ENCODE measurements around the gene TUBG2.

TUBG2 gene

DNA sequence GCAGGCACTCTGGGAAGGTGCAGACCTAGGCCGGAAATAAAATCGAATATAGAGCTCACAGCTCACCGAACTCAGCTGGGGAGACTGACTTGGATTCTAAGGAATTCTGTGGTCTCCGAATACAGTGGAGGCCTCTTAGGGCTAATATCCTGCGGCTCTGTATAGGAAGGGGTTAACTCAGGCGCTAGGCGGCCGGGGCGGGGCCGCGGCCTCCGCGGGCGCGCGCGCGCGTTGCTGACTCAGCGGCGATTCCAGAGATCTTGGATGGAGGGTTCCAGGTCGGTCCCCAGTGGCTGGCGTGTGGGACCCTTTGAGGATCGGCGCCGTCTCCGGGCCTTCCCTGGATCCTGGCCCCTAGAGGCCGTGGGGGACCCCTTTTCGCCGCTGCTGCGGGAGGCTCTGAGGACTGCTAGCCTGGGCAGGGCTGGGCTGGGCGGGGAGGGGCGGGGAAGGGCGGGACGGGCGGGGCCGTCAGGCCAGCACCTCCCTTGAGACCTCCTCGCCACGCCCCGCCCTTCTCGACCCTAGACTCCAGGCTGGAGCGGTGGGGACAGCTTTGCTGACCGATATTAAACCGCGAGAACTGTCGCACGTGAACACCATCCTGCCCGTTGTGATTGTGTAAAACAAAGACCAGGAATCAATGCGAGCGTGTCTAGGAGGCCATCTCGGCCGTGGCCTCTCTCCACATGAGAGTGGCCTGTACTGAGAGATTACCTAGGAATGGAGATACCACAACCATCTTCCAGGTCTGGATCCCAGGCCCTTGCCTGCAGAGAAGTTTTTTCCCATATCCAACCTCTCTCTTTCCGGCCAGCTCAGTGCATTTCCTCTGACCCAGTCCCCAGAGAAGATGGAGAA lies 19.1 kb downstream of the TUBG2 start:
- peak; percentile 94 to 96 for DNase-seq

DNA sequence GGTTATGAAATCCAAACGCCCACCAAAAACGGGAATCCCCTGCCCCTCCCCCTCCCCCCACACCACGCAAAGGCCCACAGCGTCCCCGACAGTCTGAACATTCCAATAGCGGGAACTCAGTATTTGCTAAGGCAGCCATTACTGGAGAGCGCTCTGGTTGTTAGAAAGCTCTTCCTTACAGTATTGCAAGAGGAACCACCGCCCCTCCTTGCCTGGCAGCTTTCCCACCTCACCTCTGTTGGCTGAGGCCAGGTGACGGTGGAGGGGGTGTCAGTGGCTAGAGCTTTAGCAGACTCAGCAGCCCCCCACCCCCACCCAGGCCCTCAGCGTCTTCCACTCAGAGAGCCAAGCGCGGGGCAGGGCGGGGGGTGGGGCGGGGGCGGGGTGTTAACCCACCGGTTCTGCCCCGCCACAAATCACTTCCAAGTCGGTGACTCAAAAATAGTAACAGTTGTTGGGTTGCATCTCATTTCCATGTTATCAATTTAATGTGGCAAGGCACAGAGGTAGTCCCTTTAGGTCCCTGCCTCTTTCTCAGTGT lies 19.9 kb downstream of the TUBG2 start:
- peak in 1 of 2 experiments; percentile 70 for DNase-seq

DNA sequence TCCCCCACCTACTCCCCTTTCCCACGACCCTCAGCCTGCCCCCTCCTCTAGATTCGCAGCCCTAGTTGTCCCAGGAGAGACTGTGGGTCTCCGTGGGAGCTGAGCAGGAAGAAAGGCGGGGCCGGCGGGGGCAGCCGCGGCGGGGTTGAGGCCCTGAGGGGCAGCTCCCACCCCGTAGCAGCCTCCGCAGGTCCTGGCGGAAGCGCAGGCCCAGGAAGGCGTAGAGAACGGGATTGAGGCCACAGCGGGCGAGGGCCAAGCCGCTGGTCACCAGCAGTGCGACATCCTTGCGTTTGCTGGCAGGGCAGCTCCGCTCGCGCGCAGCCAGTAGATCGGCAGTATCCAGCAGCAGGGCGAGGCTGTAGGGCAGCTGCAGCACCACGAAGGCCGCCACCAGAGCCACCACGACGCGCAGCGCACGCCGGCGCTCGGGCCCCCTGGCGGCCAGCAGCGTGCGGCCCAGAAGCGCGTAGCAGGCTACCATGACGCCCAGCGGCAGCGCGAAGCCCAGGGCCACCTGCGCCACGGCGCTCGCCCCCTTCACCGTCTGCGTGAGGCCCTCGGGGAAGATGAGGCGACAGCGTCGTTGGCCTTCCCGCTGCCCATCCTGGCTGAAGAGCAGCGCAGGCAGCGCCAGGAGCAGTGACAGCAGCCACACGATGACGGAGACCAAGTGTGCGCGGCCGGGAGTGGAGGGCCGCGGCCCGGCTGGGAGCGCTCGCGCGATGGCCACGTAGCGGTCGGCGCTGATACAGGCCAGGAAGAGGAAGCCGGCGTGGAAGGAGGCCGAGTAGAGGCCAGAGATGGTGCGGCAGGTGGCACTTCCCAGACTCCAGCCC lies 20.6 kb downstream of the TUBG2 start:
- DNase-seq: peak; percentile 27 to 79

DNA sequence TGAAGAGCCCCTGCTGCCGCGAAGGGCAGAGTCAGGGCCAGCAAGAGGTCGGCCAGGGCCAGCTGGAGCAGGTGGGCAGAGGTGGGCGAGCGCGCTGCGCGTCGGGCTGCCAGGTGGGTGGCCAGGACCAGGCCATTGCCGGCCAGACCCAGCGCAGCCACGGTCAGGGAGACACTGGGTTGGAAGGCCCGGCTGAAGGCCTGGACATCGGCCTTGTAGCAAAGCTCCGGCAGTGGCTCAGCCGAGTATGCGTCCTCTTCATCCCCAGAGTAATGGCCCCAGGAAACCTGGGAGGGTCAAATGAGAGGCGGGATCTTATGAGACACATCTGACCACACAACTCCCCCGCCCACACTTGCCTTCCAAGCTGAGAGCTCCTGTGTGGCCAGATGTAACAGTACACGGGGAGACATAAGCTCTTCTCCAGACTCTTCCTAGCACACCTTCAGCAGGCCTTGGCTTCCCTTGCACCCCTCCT lies 21.3 kb downstream of the TUBG2 start:
- no peak for DNase-seq

DNA sequence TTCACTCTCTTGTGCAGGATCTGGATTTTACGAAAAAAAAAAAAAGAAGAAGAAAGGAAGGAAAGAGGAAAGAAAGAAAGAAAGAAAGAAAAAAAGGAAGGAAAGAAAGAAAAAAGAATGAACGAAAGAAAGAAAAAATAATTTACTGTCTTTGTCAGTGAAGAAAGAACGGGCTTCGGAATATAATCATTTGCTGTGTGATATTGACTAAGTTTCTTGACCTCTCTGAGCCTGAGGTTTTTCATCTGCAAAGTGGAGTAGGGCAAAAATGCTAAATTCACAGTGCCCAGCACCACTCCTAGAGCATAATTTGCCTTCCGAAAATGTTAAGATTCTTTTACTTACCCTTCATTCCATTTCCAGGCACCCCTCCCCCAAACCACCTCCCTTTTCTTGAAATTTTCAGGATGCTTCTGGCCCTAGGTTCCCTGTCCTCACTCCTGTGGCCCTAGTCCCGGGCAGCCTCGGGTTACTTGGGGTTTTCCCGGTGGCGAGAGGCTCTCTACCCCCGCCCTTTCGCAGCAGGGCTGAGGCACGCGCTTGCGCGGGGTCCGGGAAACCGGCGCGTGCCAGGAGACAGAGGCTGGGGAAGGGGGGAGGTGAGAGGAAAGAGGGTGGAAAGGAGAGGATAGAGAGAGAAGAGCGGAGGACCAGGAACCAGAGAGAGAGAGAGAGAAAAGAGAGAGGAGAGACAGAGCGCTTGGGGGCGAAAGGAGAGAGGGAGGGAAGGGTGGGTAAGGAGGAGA lies 23.1 kb downstream of the TUBG2 start, which contains the start of gene CNTNAP1:
Gene CNTNAP1, plus strand, starts transcription at position 556 of the 746 bp plus-strand sequence. CDS start 299 bp downstream, outside the sequence.
- peak; percentile 34 to 72 for DNase-seq

DNA sequence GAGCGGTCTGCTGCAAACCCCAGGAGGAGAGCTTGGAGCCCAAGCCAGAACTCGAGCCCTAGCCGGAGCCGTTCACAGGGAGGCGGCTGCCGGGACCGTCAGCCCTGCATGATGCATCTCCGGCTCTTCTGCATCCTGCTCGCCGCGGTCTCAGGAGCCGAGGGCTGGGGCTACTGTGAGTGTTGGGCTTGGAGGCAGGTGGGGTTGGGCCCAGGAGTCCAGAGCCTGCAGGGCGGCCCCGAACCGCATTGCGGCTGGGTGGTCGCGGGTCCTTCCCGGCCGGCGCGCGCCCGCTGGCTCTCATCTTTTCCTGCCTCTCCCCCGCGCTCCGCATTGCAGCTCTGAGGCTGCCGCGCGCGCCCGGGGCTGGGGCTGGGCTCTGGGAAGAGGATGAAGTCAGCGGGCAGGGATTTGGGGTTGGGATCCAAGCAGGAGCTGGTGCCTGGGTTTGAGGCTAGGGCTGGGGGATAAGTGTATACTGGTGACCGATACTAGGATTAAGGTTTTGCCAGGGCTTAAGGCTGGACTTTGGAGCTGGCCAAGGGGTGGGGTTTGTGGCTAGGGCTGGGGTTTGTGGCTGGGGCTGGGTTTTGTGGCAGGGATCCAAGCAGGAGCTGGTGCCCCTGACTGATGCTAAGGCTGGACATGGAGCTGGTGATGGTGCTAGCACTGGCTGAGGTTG lies 23.8 kb downstream of the TUBG2 start:
- peak; percentile 21 to 72 for DNase-seq

DNA sequence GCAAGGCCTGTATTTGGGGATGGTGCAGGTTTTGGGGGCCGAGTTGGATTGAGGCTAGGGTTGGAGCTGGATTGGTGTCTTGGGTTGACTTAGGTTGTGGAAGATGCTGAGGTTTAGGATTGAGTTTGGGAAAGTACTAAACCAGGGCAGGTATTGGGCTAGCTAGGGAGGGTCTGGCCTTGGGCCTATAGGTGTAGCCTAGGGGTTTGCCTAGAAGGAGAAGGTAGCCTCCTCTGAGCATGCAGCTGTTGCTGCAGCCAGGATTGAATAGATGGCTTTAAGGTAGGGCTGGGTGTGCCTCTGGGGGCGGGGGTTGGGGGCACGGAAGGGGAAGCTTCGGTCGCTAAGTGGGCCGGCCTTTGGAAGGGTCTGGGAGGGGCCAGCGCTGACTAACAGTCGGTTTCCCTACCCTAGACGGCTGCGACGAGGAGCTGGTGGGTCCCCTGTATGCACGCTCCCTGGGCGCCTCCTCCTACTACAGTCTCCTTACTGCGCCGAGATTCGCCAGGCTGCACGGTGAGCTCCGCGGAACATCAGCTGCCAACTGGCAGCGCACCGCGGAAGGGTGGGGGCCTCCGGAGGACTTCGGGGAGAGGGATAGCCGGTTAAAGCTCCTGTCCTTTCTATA lies 24.4 kb downstream of the TUBG2 start:
- DNase-seq: no peak

DNA sequence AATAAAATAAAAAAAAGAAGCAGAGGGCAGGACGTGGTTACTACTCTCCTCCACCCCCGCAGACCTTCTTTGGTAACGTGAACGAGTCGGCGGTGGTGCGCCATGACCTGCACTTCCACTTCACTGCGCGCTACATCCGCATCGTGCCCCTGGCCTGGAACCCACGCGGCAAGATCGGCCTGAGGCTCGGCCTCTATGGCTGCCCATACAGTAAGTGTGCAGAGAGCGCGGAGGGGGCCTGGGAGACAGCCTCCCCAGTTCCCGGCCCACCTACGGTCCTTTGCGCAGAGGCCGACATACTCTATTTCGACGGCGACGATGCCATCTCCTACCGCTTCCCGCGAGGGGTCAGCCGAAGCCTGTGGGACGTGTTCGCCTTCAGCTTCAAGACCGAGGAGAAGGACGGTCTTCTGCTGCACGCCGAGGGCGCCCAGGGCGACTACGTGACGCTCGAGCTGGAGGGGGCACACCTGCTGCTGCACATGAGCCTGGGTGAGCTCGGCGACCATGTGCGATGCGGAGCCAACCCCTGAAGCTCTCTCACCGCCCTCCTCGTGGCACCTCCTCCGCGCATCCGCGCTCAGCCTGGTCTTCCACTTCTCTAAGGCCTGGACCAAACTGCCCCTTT lies 26.0 kb downstream of the TUBG2 start:
- no peak for DNase-seq

DNA sequence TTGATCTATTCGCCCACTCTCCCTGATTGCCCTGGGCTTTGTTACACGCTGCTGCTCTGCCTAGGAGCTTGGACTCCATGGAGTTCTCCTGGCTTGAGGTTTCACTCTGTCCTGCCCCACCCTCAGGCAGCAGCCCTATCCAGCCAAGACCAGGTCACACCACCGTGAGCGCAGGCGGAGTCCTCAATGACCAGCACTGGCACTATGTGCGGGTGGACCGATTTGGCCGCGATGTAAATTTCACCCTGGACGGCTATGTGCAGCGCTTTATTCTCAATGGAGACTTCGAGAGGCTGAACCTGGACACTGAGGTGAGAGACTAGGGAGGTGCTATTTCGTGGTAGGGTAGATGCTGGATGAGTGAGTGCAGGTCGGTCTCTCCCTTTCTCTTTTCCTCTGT lies 26.7 kb downstream of the TUBG2 start:
- no peak for DNase-seq

DNA sequence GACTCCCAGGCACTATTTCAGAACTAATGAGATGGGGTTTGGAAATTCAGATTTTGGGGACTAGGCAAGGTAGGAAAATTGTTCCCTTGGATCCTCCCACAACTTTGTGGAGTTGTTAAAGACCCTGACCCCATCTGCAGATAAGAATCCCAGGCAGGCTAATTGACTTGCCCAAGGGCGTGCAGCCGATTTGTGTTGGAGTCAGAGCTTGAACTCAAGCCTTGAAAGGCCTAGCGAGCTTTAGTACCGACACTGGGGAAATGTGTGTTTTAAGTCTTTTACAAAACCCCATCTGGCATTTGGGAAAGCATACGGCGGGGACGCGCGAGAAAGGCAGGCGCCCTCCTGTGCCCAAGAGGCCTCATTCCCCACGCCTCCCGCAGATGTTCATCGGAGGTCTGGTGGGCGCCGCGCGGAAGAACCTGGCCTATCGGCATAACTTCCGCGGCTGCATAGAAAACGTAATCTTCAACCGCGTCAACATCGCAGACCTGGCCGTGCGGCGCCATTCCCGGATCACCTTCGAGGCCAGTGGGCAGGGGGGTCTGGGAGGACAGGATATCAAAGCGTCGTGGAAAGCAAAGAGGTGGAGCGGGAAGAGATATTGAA lies 27.5 kb downstream of the TUBG2 start:
- peak; percentile 14 to 65 for DNase-seq

DNA sequence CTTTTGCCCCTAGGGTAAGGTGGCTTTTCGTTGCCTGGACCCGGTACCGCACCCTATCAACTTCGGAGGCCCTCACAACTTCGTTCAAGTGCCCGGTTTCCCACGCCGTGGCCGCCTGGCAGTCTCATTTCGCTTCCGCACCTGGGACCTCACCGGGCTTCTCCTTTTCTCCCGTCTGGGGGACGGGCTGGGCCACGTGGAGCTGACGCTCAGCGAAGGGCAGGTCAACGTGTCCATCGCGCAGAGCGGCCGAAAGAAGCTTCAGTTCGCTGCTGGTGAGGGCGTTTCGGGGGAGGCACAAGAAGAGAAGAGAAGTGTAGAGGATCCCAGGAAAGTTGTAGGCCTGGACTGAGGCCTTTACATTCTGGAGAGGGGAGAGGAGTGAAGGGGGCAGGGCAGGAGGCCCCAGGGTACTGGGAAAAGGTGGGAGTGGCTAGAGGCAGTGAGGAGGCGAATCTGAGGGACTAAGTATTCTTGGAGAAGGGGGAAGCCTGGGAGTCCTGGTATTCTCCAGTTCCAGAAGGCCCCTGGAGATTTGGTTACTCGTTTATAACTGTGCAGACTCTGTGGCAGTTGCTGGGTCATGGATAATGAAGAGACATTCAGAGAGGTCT lies 28.7 kb downstream of the TUBG2 start:
- DNase-seq: no peak

DNA sequence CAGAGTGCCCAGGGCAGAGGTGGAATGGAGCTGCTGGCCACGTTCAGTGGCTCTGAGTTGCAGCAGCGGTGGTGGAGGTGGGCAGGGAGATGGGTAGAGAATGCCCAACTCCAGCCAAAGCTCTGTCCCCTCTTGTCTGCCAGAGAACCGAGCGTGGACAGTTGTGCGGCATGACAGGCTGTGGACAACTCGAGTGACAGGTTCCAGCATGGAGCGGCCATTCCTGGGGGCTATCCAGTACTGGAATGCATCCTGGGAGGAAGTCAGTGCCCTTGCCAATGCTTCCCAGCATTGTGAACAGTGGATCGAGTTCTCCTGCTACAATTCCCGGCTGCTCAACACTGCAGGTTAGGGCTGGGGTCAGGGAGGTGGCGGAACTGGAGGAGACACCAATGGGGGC lies 31.5 kb downstream of the TUBG2 start:
- DNase-seq: no peak

DNA sequence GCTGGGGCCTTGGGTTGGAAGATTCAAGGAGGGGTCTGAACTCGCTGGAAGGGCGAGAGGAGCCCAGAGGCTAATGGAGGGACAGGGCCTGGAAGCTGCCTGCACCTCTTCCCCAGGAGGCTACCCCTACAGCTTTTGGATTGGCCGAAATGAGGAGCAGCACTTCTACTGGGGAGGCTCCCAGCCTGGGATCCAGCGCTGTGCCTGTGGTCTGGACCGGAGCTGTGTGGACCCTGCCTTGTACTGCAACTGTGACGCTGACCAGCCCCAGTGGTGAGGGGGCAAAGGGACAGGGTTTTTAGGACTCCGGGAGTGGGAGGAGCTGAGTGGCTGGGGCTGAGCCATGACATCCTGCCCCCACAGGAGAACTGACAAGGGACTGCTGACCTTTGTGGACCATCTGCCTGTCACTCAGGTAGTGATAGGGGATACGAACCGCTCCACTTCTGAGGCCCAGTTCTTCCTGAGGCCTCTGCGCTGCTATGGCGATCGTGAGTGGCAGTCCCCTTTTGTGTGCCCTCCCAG lies 32.0 kb downstream of the TUBG2 start:
- DNase-seq: no peak

DNA sequence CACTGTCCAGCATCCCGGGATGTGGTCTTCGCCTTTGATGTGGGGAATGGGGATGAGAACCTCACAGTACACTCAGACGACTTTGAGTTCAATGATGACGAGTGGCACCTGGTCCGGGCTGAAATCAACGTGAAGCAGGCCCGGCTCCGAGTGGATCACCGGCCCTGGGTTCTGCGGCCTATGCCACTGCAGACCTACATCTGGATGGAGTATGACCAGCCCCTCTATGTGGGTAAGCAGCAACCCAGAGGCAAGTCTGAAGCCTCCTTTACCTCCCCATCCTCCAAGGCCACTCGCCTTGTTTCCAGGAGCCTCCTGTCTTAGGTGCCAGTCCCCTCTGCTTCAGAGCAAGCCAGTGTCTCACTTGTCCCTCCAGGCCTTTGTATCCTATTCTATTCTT lies 33.4 kb downstream of the TUBG2 start:
- DNase-seq: no peak

DNA sequence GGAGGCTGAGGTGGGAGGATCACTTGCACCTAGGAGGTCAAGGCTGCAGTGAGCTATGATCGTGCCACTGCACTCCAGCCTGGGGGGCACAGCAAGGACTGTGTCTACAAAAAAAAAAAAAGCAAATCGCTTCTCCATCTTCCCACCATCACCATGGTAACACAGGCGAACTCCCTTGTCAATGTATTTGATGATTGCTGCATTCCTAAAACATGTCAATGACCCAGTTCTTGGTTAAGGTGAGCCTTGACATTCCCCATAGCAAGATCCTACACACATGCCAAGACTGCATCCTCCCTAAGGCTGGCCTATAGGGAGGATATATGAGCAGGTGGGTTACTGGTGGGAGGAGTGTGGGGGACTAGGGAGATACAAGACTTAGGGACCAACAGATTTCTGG lies 35.4 kb downstream of the TUBG2 start:
- DNase-seq: no peak

DNA sequence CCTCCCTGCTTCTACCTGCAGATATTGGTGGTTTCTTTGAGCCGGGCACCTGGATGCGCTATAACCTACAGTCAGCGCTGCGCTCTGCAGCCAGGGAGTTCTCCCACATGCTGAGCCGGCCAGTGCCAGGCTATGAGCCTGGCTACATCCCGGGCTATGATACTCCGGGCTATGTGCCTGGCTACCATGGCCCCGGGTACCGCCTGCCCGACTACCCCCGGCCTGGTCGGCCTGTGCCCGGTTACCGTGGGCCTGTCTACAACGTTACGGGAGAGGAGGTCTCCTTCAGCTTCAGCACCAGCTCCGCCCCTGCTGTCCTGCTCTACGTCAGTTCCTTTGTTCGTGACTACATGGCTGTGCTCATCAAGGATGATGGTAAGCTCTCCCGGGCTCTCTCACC lies 36.4 kb downstream of the TUBG2 start:
- DNase-seq: no peak

DNA sequence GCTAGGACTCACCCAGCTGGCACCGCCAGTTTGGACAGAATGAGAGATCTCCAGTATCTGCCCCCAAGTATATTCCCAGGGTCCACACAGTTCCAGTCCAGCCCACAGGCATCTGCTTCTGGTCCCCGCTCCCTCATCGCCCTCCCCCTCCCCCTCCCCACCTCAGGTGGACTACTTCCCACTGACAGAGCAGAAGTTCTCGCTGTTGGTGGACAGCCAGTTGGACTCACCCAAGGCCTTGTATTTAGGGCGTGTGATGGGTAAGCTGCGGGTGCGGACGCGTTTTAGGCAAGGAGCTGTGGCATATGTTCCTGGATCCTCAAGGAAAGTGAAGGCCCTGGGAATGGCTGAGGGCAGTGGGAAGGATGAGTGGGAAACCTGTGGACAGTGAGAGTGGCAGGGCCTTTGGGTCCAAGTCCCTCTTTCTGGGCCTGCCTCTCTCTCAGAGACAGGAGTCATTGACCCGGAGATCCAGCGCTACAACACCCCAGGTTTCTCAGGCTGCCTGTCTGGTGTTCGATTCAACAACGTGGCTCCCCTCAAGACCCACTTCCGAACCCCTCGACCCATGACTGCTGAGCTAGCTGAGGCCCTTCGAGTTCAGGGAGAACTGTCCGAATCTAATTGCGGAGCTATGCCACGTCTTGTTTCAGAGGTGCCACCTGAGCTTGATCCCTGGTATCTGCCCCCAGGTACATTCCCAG lies 38.2 kb downstream of the TUBG2 start:
- DNase-seq: no peak

DNA sequence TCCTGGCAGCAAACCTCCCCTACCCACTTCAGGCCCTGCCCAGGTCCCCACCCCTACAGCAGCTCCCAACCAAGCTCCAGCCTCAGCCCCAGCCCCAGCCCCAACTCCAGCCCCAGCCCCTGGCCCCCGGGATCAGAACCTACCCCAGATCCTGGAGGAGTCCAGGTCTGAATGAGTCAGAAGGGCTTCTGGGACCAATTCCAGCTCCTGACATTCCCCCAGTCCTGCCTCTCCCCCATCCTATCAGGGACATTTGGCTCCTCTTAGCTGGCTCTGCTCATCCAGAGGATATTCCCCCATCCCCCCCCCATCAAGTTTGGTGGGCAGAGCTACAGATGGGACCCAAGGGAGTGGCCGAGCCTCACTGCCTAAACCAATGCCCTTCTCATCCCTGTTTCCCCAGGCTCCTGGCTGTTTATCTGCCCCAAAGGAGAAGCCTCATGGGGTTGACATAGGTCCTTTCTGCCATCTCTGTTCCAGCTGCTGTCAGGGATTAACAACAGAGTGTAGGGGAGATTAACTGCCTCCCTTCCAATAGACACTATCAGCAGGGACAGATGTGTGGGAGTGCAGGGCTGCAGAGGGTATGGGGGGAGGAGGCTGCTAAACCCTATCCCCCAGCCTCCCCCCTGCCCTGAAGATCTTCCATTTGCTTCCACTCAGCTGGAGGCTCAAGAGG lies 39.8 kb downstream of the TUBG2 start:
- peak; percentile 95 to 97 for DNase-seq

DNA sequence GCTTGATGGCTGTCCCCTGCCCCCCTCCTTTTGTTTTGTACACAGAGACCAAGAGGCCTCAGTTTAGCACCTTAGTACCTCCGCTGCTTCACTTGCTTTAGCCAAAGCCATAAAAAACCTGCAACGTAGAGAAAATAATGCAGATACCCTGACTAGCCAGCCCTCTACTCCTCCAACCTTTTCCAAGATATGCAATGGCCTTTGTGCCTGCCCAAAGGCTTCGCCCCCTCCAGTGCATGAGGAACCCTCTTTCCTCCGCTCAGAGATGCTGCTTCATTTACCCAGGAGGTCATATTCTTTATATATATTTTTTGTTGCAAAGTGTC lies 40.3 kb downstream of the TUBG2 start:
- no peak for DNase-seq

All from NCI-H524 (cell line).